Ishikawa (cell line): Measurements from ENCODE around the gene CASP8.

Experiments
- CEBPB ChIP-seq: IDR thresholded peaks from 2 replicates; pipeline ENCODE4 v1.6.1; 2012
- EGR1 ChIP-seq: IDR thresholded peaks from 2 replicates; pipeline ENCODE4 v1.6.1; 2012
- EP300 ChIP-seq: IDR thresholded peaks from 2 replicates; pipeline ENCODE4 v1.6.1; 2012; ENCODE audit warnings: borderline replicate concordance
- NFIC ChIP-seq: IDR thresholded peaks from 2 replicates; pipeline ENCODE4 v1.6.1; 2012
- TCF12 ChIP-seq: IDR thresholded peaks from 2 replicates; pipeline ENCODE4 v1.6.1; 2012; ENCODE audit warnings: low read depth

- TF ChIP-seq TCF12: no peak
- no peak for TF ChIP-seq EGR1
- TF ChIP-seq NFIC: no peak
- TF ChIP-seq CEBPB: no peak
- TF ChIP-seq EP300: no peak
Measured at GRCh38 chr2:201329409-201329808, 69.1 kb downstream of the CASP8 start.
